Panc1 (cell line): ENCODE results near the gene NCKAP5. TPM values are rescaled to one million over a fixed set of nuclear protein-coding genes. Genes with fewer than 3 reads are reported as not detected.

Source experiments
- ATAC-seq: fragments of 200-7000 bp; cut with Tn5 transposase; 2 replicates; pipeline ENCODE4 v1.9.1; 2020; ENCODE audit warnings: mild to moderate bottlenecking, moderate library complexity
- BruUV-seq: library from RNA; stranded (reverse); fragments of 400-500 nt; replicated peaks from 2 replicates; lab custom pipeline; 2021; lab: Mats Ljungman, UMichigan
- CTCF ChIA-PET: fragments of 300-600 bp; sonication (Branson Sonifier 250); formaldehyde crosslinking; loops from one replicate; lab custom pipeline; 2022; ENCODE audit warnings: antibody characterized with exemption; lab: Charles Lee
- POLR2A ChIA-PET: fragments of 300-600 bp; sonication (Branson Sonifier 250); formaldehyde crosslinking; loops from one replicate; lab custom pipeline; 2022; ENCODE audit warnings: antibody characterized with exemption; lab: Charles Lee
- DNase-seq: peaks from one replicate; pipeline ENCODE4 v3.0.0-alpha.2; 2010; ENCODE audit warnings: low read depth, low spot score
- H3K27ac ChIP-seq: 2 replicates; pipeline ENCODE4 v1.5.1; 2011; ENCODE audit warnings: mild to moderate bottlenecking, low read length, inconsistent platforms
- H3K27me3 ChIP-seq: fragments of 200-500 bp; sonication (Bioruptor generic); 2 replicates; pipeline ENCODE4 v1.6.0; 2014; ENCODE audit warnings: low read length, inconsistent platforms; ENCODE audit not compliant: control insufficient read depth, insufficient read depth
- H3K36me3 ChIP-seq: fragments of 200-500 bp; sonication (Bioruptor generic); 2 replicates; pipeline ENCODE4 v1.5.1; 2014; ENCODE audit warnings: inconsistent platforms, mild to moderate bottlenecking, low read length, moderate library complexity; ENCODE audit not compliant: control insufficient read depth, insufficient read depth
- H3K4me1 ChIP-seq: 2 replicates; pipeline ENCODE4 v1.5.1; 2011; ENCODE audit warnings: inconsistent platforms, mild to moderate bottlenecking, low read length, moderate library complexity; ENCODE audit not compliant: control insufficient read depth, insufficient read depth
- H3K4me3 ChIP-seq, 2 experiments: 2 replicates each; pipeline ENCODE4 v1.5.1; 2011 to 2012; ENCODE audit warnings: low read depth in 2 of 2, low read length in 2 of 2, mild to moderate bottlenecking in 2 of 2, inconsistent platforms in 1 of 2, moderate library complexity in 1 of 2
- H3K9me3 ChIP-seq: fragments of 200-500 bp; sonication (Bioruptor generic); 2 replicates; pipeline ENCODE4 v1.5.1; 2014; ENCODE audit warnings: low read depth, mild to moderate bottlenecking, inconsistent platforms, low read length, moderate library complexity; ENCODE audit not compliant: control insufficient read depth, insufficient read depth
- CTCF ChIP-seq: fragments of 450-650 bp; IDR thresholded peaks from 2 replicates; pipeline ENCODE4 v1.5.1; 2017; ENCODE audit warnings: mild to moderate bottlenecking
- POLR2AphosphoS5 ChIP-seq: IDR thresholded peaks from 2 replicates; pipeline ENCODE4 v1.6.1; 2012; ENCODE audit warnings: mild to moderate bottlenecking, low read depth, low read length, moderate library complexity
- REST ChIP-seq, 2 experiments: IDR thresholded peaks; 2 replicates each; pipeline ENCODE4 v1.6.1; 2011 to 2012; ENCODE audit warnings: low read depth in 2 of 2, control low read depth in 1 of 2, low read length in 1 of 2, mild to moderate bottlenecking in 1 of 2, moderate library complexity in 1 of 2; ENCODE audit not compliant: insufficient read depth in 1 of 2
- SIN3A ChIP-seq: IDR thresholded peaks from 2 replicates; pipeline ENCODE4 v1.6.1; 2012; ENCODE audit warnings: low read depth, mild to moderate bottlenecking, low read length, moderate library complexity, borderline replicate concordance; ENCODE audit not compliant: insufficient read depth
- TCF7L2 ChIP-seq: IDR thresholded peaks from 2 replicates; pipeline ENCODE4 v1.6.1; 2011; ENCODE audit warnings: mild to moderate bottlenecking, low read depth, low read length, inconsistent platforms
- in situ Hi-C: cut with HindIII; loops from 2 replicates; pipeline ENCODE4 v1.10.0; 2016; ENCODE audit warnings: low sequenced_read_pairs, low pct_unique_long_range_greater_than_20kb
- intact Hi-C: fragments of 100-400 bp; cut with micrococcal nuclease; formaldehyde crosslinking; loops from one replicate; pipeline ENCODE4 v1.10.0; 2022; ENCODE audit not compliant: unreplicated experiment
- total RNA-seq: library from RNA; stranded (reverse); gene quantifications from one replicate; pipeline ENCODE4 v1.2.1, GENCODE V29; 2021; ENCODE audit not compliant: unreplicated experiment

NCKAP5 gene
- total RNA-seq, 1 experiment from 2014 or later: 0.10 TPM

GRCh38 chr2:132790207-132790785, 778.0 kb downstream of the NCKAP5 start:
- ATAC-seq (no peak), DNase-seq (no peak)
- H3K27me3 ChIP-seq: no peaks in the 10 kb centered on the region
- intact Hi-C loops (no loop called here), in situ Hi-C loops (no loop called here)
- no peaks in the 10 kb centered on the region for H3K9me3 ChIP-seq
- no peaks in the 10 kb centered on the region for H3K36me3 ChIP-seq
- ChIA-PET POLR2A (no interaction called here), CTCF (no interaction called here)
- no peak overlapping the region for H3K27ac ChIP-seq
- TF ChIP-seq TCF7L2 (no peak), SIN3A (no peak), POLR2AphosphoS5 (no peak), CTCF (no peak), REST (IDR thresholded peaks at IDR 0.05; ENCODE audit: insufficient read depth in 1 of 2, low read depth in 2 of 2, low read length in 1 of 2) (no peak)
- BruUV-seq: no TSS peak
- no peak overlapping the region for H3K4me3 ChIP-seq
- no peaks in the 10 kb centered on the region for H3K4me1 ChIP-seq

GRCh38 chr2:132789066-132789465, 779.2 kb downstream of the NCKAP5 start:
- TF ChIP-seq REST (IDR thresholded peaks at IDR 0.05; ENCODE audit: insufficient read depth in 1 of 2, low read depth in 2 of 2, low read length in 1 of 2): no peak
- H3K4me3 ChIP-seq: no peak overlapping the region
- no peaks in the 10 kb centered on the region for H3K9me3 ChIP-seq
- in situ Hi-C loops: no loop called here
- BruUV-seq: no TSS peak
- H3K27me3 ChIP-seq: no peaks in the 10 kb centered on the region
- ATAC-seq (no peak), DNase-seq (no peak)
- H3K36me3 ChIP-seq: no peaks in the 10 kb centered on the region
- intact Hi-C loops: no loop called here
- ChIA-PET POLR2A (no interaction called here), CTCF (no interaction called here)
- H3K4me1 ChIP-seq: no peaks in the 10 kb centered on the region
- no peak overlapping the region for H3K27ac ChIP-seq
